SK-N-MC (cell line): ENCODE data around the gene ISG20L2.

Experiments
- EZH2 ChIP-seq: fragments of 200-600 bp; sonication (generic); IDR thresholded peaks from one replicate; pipeline ENCODE4 v1.6.1; 2017; ENCODE audit warnings: antibody characterized with exemption
- FOXP2 ChIP-seq: optimal IDR thresholded peaks from 2 replicates; pipeline ENCODE3; 2011; ENCODE audit warnings: mild to moderate bottlenecking, moderate library complexity; ENCODE audit not compliant: insufficient read depth; ENCODE audit errors: extremely low read length, control extremely low read depth
- POLR2AphosphoS5 ChIP-seq: IDR thresholded peaks from 2 replicates; pipeline ENCODE4 v1.6.1; 2012; ENCODE audit warnings: mild to moderate bottlenecking, low read depth, low read length, borderline replicate concordance

- TF ChIP-seq EZH2 (no peak), POLR2AphosphoS5 (no peak), FOXP2 (no peak)
Observed at GRCh38 chr1:156692441-156692924, 36.1 kb downstream of the ISG20L2 start.
